ENCODE measurements around the gene LYSMD2. TPM values are rescaled to one million over a fixed set of nuclear protein-coding genes. Genes with fewer than 3 reads are reported as not detected.

Gene LYSMD2
- total RNA-seq, 4 donors from 2014 or later = 10.0 to 14.1 (median 12.9) TPM

- H3K27me3 ChIP-seq = peaks cover 0 to 32% (median 5%) of the 10 kb centered on the region in 4 donors
- 54% methylated on average over 2 of the region's 2 CpGs for WGBS
- DNase-seq (ENCODE audit: extremely low spot score) = no peak
- H3K36me3 ChIP-seq = no peaks in the 10 kb centered on the region
- no peak overlapping the region for H3K27ac ChIP-seq (replicated peaks in 1 of 4)
- intact Hi-C loops (cut with DNase I) = no loop called here
- peaks cover 3 to 8% (median 8%) of the 10 kb centered on the region in 4 donors for H3K4me1 ChIP-seq
- H3K9me3 ChIP-seq = no peaks in the 10 kb centered on the region
- no peak overlapping the region for H3K4me3 ChIP-seq
- TF ChIP-seq EP300 (IDR thresholded peaks at IDR 0.05) (no peak), POLR2A (IDR thresholded peaks at IDR 0.05; ENCODE audit: low read depth) (no peak), POLR2AphosphoS5 (IDR thresholded peaks at IDR 0.05) (no peak)
- TF ChIP-seq, protein P1, sequence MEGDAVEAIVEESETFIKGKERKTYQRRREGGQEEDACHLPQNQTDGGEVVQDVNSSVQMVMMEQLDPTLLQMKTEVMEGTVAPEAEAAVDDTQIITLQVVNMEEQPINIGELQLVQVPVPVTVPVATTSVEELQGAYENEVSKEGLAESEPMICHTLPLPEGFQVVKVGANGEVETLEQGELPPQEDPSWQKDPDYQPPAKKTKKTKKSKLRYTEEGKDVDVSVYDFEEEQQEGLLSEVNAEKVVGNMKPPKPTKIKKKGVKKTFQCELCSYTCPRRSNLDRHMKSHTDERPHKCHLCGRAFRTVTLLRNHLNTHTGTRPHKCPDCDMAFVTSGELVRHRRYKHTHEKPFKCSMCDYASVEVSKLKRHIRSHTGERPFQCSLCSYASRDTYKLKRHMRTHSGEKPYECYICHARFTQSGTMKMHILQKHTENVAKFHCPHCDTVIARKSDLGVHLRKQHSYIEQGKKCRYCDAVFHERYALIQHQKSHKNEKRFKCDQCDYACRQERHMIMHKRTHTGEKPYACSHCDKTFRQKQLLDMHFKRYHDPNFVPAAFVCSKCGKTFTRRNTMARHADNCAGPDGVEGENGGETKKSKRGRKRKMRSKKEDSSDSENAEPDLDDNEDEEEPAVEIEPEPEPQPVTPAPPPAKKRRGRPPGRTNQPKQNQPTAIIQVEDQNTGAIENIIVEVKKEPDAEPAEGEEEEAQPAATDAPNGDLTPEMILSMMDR (IDR thresholded peaks at IDR 0.05) = no peak
These were observed 57.1 kb downstream of the LYSMD2 start for GRCh38 chr15:51680321-51680720.

- no peak overlapping the region for H3K27ac ChIP-seq (replicated peaks in 1 of 4)
- TF ChIP-seq EP300 (IDR thresholded peaks at IDR 0.05) (no peak), POLR2A (IDR thresholded peaks at IDR 0.05; ENCODE audit: low read depth) (no peak), POLR2AphosphoS5 (IDR thresholded peaks at IDR 0.05) (no peak)
- TF ChIP-seq, protein P1 (IDR thresholded peaks at IDR 0.05) = no peak
- H3K27me3 ChIP-seq = peaks cover 0 to 22% (median 5%) of the 10 kb centered on the region in 4 donors
- H3K4me3 ChIP-seq = no peak overlapping the region
- no peak for DNase-seq (ENCODE audit: extremely low spot score)
- H3K36me3 ChIP-seq = no peaks in the 10 kb centered on the region
- intact Hi-C loops (cut with DNase I) = no loop called here
- WGBS = 55% methylated on average over 2 of the region's 2 CpGs
- H3K9me3 ChIP-seq = no peaks in the 10 kb centered on the region
- peaks cover 3 to 8% (median 8%) of the 10 kb centered on the region in 4 donors for H3K4me1 ChIP-seq
These were observed 59.4 kb downstream of the LYSMD2 start for GRCh38 chr15:51678096-51678495.

DNA sequence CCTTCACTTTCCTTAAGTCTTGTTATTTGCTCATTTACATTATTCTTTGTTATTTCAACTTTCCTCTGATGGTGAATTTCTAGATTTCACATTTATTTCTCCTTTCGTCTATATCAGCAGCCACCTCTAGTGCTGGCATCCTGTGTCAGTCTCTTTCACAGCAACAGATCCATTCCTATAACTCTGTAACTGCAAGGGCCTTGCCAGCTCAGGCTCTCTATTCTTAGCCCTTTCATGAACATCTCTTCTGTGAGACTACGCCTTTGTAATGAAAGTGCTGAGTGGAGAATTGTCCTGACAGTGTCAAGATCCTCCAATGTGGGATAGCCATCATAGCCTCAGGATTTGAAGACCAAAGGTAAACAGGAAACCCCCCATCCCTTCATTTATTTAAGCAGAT is 60.0 kb downstream of the LYSMD2 start:
- 82% methylated on average over 2 of the region's 2 CpGs for WGBS
- no peak for DNase-seq (ENCODE audit: extremely low spot score)
- no peak overlapping the region for H3K4me3 ChIP-seq
- H3K27me3 ChIP-seq = peaks cover 0 to 18% (median 5%) of the 10 kb centered on the region in 4 donors
- no peak overlapping the region for H3K27ac ChIP-seq (replicated peaks in 1 of 4)
- H3K9me3 ChIP-seq = no peaks in the 10 kb centered on the region
- no peaks in the 10 kb centered on the region for H3K36me3 ChIP-seq
- intact Hi-C loops (cut with DNase I) = no loop called here
- TF ChIP-seq EP300 (IDR thresholded peaks at IDR 0.05) (no peak), POLR2AphosphoS5 (IDR thresholded peaks at IDR 0.05) (no peak), POLR2A (IDR thresholded peaks at IDR 0.05; ENCODE audit: low read depth) (no peak)
- TF ChIP-seq, protein P1 (IDR thresholded peaks at IDR 0.05) = no peak
- peaks cover 3 to 8% (median 8%) of the 10 kb centered on the region in 4 donors for H3K4me1 ChIP-seq

- H3K27me3 ChIP-seq = peaks cover 0 to 15% (median 3%) of the 10 kb centered on the region in 4 donors
- WGBS = 87% methylated on average over 1 of the region's 1 CpG
- H3K36me3 ChIP-seq = no peaks in the 10 kb centered on the region
- no peak overlapping the region for H3K27ac ChIP-seq (replicated peaks in 1 of 4)
- H3K9me3 ChIP-seq = no peaks in the 10 kb centered on the region
- intact Hi-C loops (cut with DNase I) = no loop called here
- DNase-seq (ENCODE audit: extremely low spot score) = no peak
- no peak for TF ChIP-seq POLR2A (IDR thresholded peaks at IDR 0.05; ENCODE audit: low read depth)
- TF ChIP-seq POLR2AphosphoS5 (IDR thresholded peaks at IDR 0.05) = no peak
- TF ChIP-seq, protein P1 (IDR thresholded peaks at IDR 0.05) = no peak
- no peak for TF ChIP-seq EP300 (IDR thresholded peaks at IDR 0.05)
- no peak overlapping the region for H3K4me3 ChIP-seq
- peaks cover 3 to 8% (median 8%) of the 10 kb centered on the region in 4 donors for H3K4me1 ChIP-seq
These were observed 60.4 kb downstream of the LYSMD2 start for GRCh38 chr15:51677021-51677420.

- Histone ChIP-seq H3K4me3 (no peak overlapping the region), H3K27ac (replicated peaks in 1 of 4) (no peak overlapping the region), H3K4me1 (no peaks in the 10 kb centered on the region), H3K36me3 (no peaks in the 10 kb centered on the region), H3K27me3 (no peaks in the 10 kb centered on the region), H3K9me3 (no peaks in the 10 kb centered on the region)
- TF ChIP-seq POLR2AphosphoS5 (IDR thresholded peaks at IDR 0.05) (no peak), EP300 (IDR thresholded peaks at IDR 0.05) (no peak), POLR2A (IDR thresholded peaks at IDR 0.05; ENCODE audit: low read depth) (no peak)
- TF ChIP-seq, protein P1 (IDR thresholded peaks at IDR 0.05) = no peak
- intact Hi-C loops (cut with DNase I) = no loop called here
- no peak for DNase-seq (ENCODE audit: extremely low spot score)
- WGBS = 42% methylated on average over 1 of the region's 1 CpG
These were observed 62.2 kb downstream of the LYSMD2 start for GRCh38 chr15:51675234-51675633.
